A549 (cell line): ENCODE data around the gene OTOP1. TPM values are rescaled to one million over a fixed set of nuclear protein-coding genes. Genes with fewer than 3 reads are reported as not detected.

Experiments used
- ATAC-seq, 2 experiments: fragments of 200-7000 bp in 1 of 2; fragments of >200 bp in 1 of 2; cut with Nextera tagmentation in 1 of 2; cut with Tn5 transposase in 1 of 2; 3 replicates each; pipeline versions ENCODE4 v1.8.0 to v1.9.1; 2018 to 2020; ENCODE audit warnings: mild to moderate bottlenecking in 1 of 2, moderate library complexity in 1 of 2
- CTCF ChIA-PET: fragments of 300-600 bp; sonication (Branson Sonifier 250); formaldehyde crosslinking; extraction: SDS; loops from one replicate; lab custom pipeline; 2021; ENCODE audit warnings: antibody characterized with exemption, inconsistent platforms; lab: Yijun Ruan, JAX
- POLR2A ChIA-PET: fragments of 350-600 bp; formaldehyde crosslinking; extraction: SDS; loops from one replicate; lab custom pipeline; 2021; ENCODE audit warnings: antibody characterized with exemption, inconsistent platforms; lab: Yijun Ruan, JAX
- DNase-seq, 2 experiments: peaks; one replicate each; pipeline versions ENCODE4 v3.0.0 to v3.0.0-alpha.2; 2011 to 2016; ENCODE audit warnings: low read depth in 1 of 2, low spot score in 1 of 2
- FAIRE-seq: peaks from 2 replicates; lab custom pipeline; 2011; peaks lifted over from hg19 to GRCh38; lab: Jason Lieb, UNC
- H3K27ac ChIP-seq, 2 experiments: fragments of >200 bp; sonication (Bioruptor Twin); formaldehyde crosslinking; 3 replicates each; pipeline ENCODE4 v1.5.1; 2016 to 2017
- H3K4me1 ChIP-seq: fragments of >200 bp; sonication (Bioruptor Twin); formaldehyde crosslinking; 3 replicates; pipeline ENCODE4 v1.6.1; 2016
- H3K4me2 ChIP-seq: fragments of >200 bp; sonication (Bioruptor Twin); formaldehyde crosslinking; 3 replicates; pipeline ENCODE4 v1.6.1; 2016
- H3K4me3 ChIP-seq: fragments of >200 bp; sonication (Bioruptor Twin); formaldehyde crosslinking; 3 replicates; pipeline ENCODE4 v1.5.1; 2016
- H3K9me3 ChIP-seq: fragments of >200 bp; sonication (Bioruptor Twin); formaldehyde crosslinking; 3 replicates; pipeline ENCODE4 v1.6.1; 2016
- BCL3 ChIP-seq: fragments of >200 bp; sonication (Bioruptor Twin); formaldehyde crosslinking; IDR thresholded peaks from 3 replicates; pipeline ENCODE4 v1.6.1; 2016
- BHLHE40 ChIP-seq: IDR thresholded peaks from 2 replicates; pipeline ENCODE4 v1.6.1; 2012; ENCODE audit warnings: low read depth, low read length, inconsistent platforms
- CBX8 ChIP-seq: fragments of 200-600 bp; sonication (generic); IDR thresholded peaks from 2 replicates; pipeline ENCODE4 v1.6.1; 2016
- CTCF ChIP-seq: fragments of >200 bp; sonication (Bioruptor Twin); formaldehyde crosslinking; IDR thresholded peaks from 3 replicates; pipeline ENCODE4 v1.5.1; 2016
- E2F6 ChIP-seq: IDR thresholded peaks from 2 replicates; pipeline ENCODE4 v1.6.1; 2012; ENCODE audit warnings: low read depth, borderline replicate concordance
- ELK1 ChIP-seq: fragments of 150-350 bp; IDR thresholded peaks from 2 replicates; pipeline ENCODE4 v1.6.1; 2014; ENCODE audit warnings: low read depth, mild to moderate bottlenecking, low read length
- EP300 ChIP-seq, 2 experiments: fragments of >200 bp; sonication (Bioruptor Twin); formaldehyde crosslinking; IDR thresholded peaks; 2 replicates in 1 of 2; 3 replicates in 1 of 2; pipeline ENCODE4 v1.6.1; 2016 to 2017
- ESRRA ChIP-seq: fragments of 150-350 bp; IDR thresholded peaks from 2 replicates; pipeline ENCODE4 v1.6.1; 2014; ENCODE audit warnings: mild to moderate bottlenecking, low read length, borderline replicate concordance
- FOSL2 ChIP-seq, 2 experiments: fragments of 450-650 bp in 1 of 2; fragments of >200 bp in 1 of 2; sonication (Bioruptor Twin) in 1 of 2; formaldehyde crosslinking; IDR thresholded peaks; 2 replicates each; pipeline versions ENCODE4 v1.5.0 to v1.6.1; 2016 to 2020; ENCODE audit warnings: mild to moderate bottlenecking in 1 of 2, moderate library complexity in 1 of 2
- HOXA7 ChIP-seq: fragments of 250-450 bp; sonication (Bioruptor Pico); IDR thresholded peaks from 2 replicates; pipeline ENCODE4 v1.5.0; 2020; ENCODE audit warnings: mild to moderate bottlenecking, moderate library complexity
- JUN ChIP-seq, 2 experiments: fragments of >200 bp; sonication (Bioruptor Twin); formaldehyde crosslinking; IDR thresholded peaks; 2 replicates in 1 of 2; 3 replicates in 1 of 2; pipeline ENCODE4 v1.6.1; 2016 to 2017
- JUNB ChIP-seq: fragments of >200 bp; sonication (Bioruptor Twin); formaldehyde crosslinking; IDR thresholded peaks from 2 replicates; pipeline ENCODE4 v1.6.1; 2016
- KDM1A ChIP-seq: fragments of 200-600 bp; sonication (generic); IDR thresholded peaks from 2 replicates; pipeline ENCODE4 v1.6.1; 2016; ENCODE audit warnings: low read depth, mild to moderate bottlenecking
- KDM5A ChIP-seq: fragments of 200-600 bp; sonication (generic); IDR thresholded peaks from 2 replicates; pipeline ENCODE4 v1.6.1; 2016; ENCODE audit warnings: antibody characterized with exemption, mild to moderate bottlenecking
- MAFK ChIP-seq: fragments of 450-650 bp; IDR thresholded peaks from 2 replicates; pipeline ENCODE4 v1.6.1; 2014; ENCODE audit not compliant: partially characterized antibody
- MAZ ChIP-seq: fragments of 150-350 bp; IDR thresholded peaks from 2 replicates; pipeline ENCODE4 v1.6.1; 2014; ENCODE audit warnings: antibody characterized with exemption, low read depth, low read length, borderline replicate concordance
- MYC ChIP-seq: IDR thresholded peaks from 2 replicates; pipeline ENCODE4 v1.6.1; 2012; ENCODE audit warnings: mild to moderate bottlenecking, inconsistent platforms, low read length, improper control_type of control experiment, borderline replicate concordance
- NFE2L2 ChIP-seq: fragments of 150-350 bp; conservative IDR thresholded peaks from 2 replicates; pipeline ENCODE4 v1.6.1; 2014; ENCODE audit warnings: low read length
- PHF8 ChIP-seq: fragments of 200-600 bp; sonication (generic); IDR thresholded peaks from 2 replicates; pipeline ENCODE4 v1.6.1; 2016; ENCODE audit warnings: low read depth, mild to moderate bottlenecking, antibody characterized with exemption, moderate library complexity, borderline replicate concordance
- POLR2A ChIP-seq: IDR thresholded peaks from 2 replicates; pipeline ENCODE4 v1.6.1; 2012; ENCODE audit warnings: mild to moderate bottlenecking, low read length
- POLR2AphosphoS2 ChIP-seq: conservative IDR thresholded peaks from 2 replicates; pipeline ENCODE4 v1.6.1; 2012; ENCODE audit warnings: low read length, improper control_type of control experiment, inconsistent platforms
- RCOR1 ChIP-seq: fragments of 150-350 bp; IDR thresholded peaks from 2 replicates; pipeline ENCODE4 v1.6.1; 2014; ENCODE audit warnings: antibody characterized with exemption, low read length, low read depth
- REST ChIP-seq: fragments of 200-600 bp; sonication (generic); IDR thresholded peaks from 2 replicates; pipeline ENCODE4 v1.6.1; 2016; ENCODE audit warnings: antibody characterized with exemption, mild to moderate bottlenecking, moderate library complexity
- ZNF302 ChIP-seq: fragments of 250-450 bp; sonication (Bioruptor Pico); IDR thresholded peaks from 2 replicates; pipeline ENCODE4 v1.9.0; 2021; ENCODE audit warnings: inconsistent platforms, mild to moderate bottlenecking, moderate library complexity
- ZSCAN20 ChIP-seq: fragments of 250-450 bp; sonication (Bioruptor Pico); IDR thresholded peaks from 2 replicates; pipeline ENCODE4 v1.8.0; 2022; ENCODE audit warnings: mild to moderate bottlenecking, moderate library complexity
- WGBS: methylation state at CpG from one replicate; pipeline ENCODE4 v1.1.6; 2017; ENCODE audit errors: missing lambda C conversion rate; 5-methylcytosine and 5-hydroxymethylcytosine counted together
- polyA plus RNA-seq, 4 experiments: library from polyadenylated mRNA; depleted of rRNA in 3 of 4; stranded (reverse); fragments of >200 nt; fragmentation: RNase III in 1 of 4; extraction: RNeasy Plus Mini Kit Qiagen cat#74134 plus additional on column Dnase treatment in 1 of 4; gene quantifications; 2 replicates in 3 of 4; 3 replicates in 1 of 4; pipeline ENCODE4 v1.2.3, GENCODE V29; 2011 to 2017

OTOP1 gene
- polyA plus RNA-seq, 2 of the 4 experiments (the other 2 are of a cell fraction) = not detected

- DNase-seq = no peak
- ChIA-PET POLR2A (no interaction called here), CTCF (no interaction called here)
Measured at GRCh38 chr4:4233610-4234009, 6.9 kb upstream of the OTOP1 start.

GRCh38 chr4:4228356-4228668, 1.6 kb upstream of the OTOP1 start:
- ATAC-seq (no peak), FAIRE-seq (no peak), DNase-seq (no peak)
- no peak overlapping the region for H3K4me3 ChIP-seq
- H3K4me1 ChIP-seq = no peaks in the 10 kb centered on the region
- no peak overlapping the region for H3K27ac ChIP-seq
- ChIA-PET POLR2A (no interaction called here), CTCF (no interaction called here)
- H3K9me3 ChIP-seq = no peaks in the 10 kb centered on the region
- WGBS = 57% methylated on average over 1 of the region's 1 CpG
- no peak overlapping the region for H3K4me2 ChIP-seq
- TF ChIP-seq JUNB = no peak
- no peak for TF ChIP-seq MAZ
- no peak for TF ChIP-seq ZSCAN20 (CRISPR knock-in tag)
- TF ChIP-seq KDM5A = no peak
- TF ChIP-seq REST = no peak

More at GRCh38 chr4:4233610-4234009, 6.9 kb upstream of the OTOP1 start:
- Histone ChIP-seq H3K27ac (no peak overlapping the region), H3K4me1 (no peaks in the 10 kb centered on the region), H3K4me2 (no peak overlapping the region), H3K9me3 (no peaks in the 10 kb centered on the region), H3K4me3 (no peak overlapping the region)
- 81% methylated on average over 2 of the region's 2 CpGs for WGBS
- FAIRE-seq = no peak
- ATAC-seq = no peak
- no peak for TF ChIP-seq BHLHE40
- no peak for TF ChIP-seq RCOR1
- TF ChIP-seq POLR2A = no peak
- TF ChIP-seq NFE2L2 = no peak
- TF ChIP-seq FOSL2 (IDR thresholded peaks at IDR 0.05) = no peak
- TF ChIP-seq FOSL2 (CRISPR knock-in tag; IDR thresholded peaks at IDR 0.05) = no peak
- no peak for TF ChIP-seq JUN (IDR thresholded peaks at IDR 0.05)
- TF ChIP-seq MAFK = no peak
- no peak for TF ChIP-seq ESRRA
- TF ChIP-seq ZNF302 (CRISPR knock-in tag) = no peak

GRCh38 chr4:4227510-4228355, 1.0 kb upstream of the OTOP1 start:
- POLR2A ChIA-PET = no interaction called here
- no peak overlapping the region for H3K27ac ChIP-seq
- DNase-seq (no peak), FAIRE-seq (no peak), ATAC-seq (no peak)
- no peaks in the 10 kb centered on the region for H3K9me3 ChIP-seq
- H3K4me3 ChIP-seq = no peak overlapping the region
- no peak overlapping the region for H3K4me2 ChIP-seq
- WGBS = 40% methylated on average over 17 of the region's 51 CpGs
- CTCF ChIA-PET = no interaction called here
- no peaks in the 10 kb centered on the region for H3K4me1 ChIP-seq
- TF ChIP-seq KDM1A (no peak), CBX8 (no peak), EP300 (IDR thresholded peaks at IDR 0.05) (no peak), MYC (no peak), PHF8 (no peak), BCL3 (no peak), E2F6 (no peak), POLR2AphosphoS2 (no peak), CTCF (no peak), ELK1 (no peak), HOXA7 (CRISPR knock-in tag) (no peak)
